NT2/D1 (cell line): ENCODE measurements around the gene UBE4B.

Source experiments
- SUZ12 ChIP-seq: IDR thresholded peaks from 2 replicates; pipeline ENCODE4 v1.6.1; 2011; ENCODE audit not compliant: insufficient read length, insufficient read depth; ENCODE audit errors: extremely low read depth
- YY1 ChIP-seq: IDR thresholded peaks from 2 replicates; pipeline ENCODE4 v1.6.1; 2011; ENCODE audit not compliant: insufficient read length, insufficient read depth

DNA sequence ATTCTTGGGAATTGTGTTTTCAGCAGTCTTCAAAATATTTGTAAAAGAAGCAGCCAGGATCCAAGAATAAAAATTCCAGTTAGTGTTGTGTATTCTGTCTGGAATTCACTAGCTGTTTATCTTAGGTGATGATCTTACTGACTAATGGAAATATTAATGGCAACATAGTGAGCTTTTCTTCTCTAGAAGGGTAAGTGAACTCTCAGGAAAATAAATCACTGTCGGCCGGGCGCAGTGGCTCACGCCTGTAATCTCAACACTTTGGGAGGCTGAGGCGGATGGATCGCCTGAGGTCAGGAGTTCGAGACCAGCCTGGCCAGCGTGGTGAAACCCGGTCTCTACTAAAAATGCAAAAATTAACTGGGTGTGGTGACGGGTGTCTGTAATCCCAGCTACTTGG, 90.2 kb downstream of the UBE4B start:
- TF ChIP-seq YY1: no peak
- TF ChIP-seq SUZ12: no peak
